GM19438 (cell line): ENCODE results near the gene TRAF2.
"Not testable (repeated sequence)": the region's sequence is repeated elsewhere in the genome, so short reads cannot be mapped to it uniquely, and the experiment has no call there.

Experiments
- ATAC-seq: cut with Tn5 transposase; IDR thresholded peaks from one replicate; pipeline ENCODE4 v1.9.1; 2021; ENCODE audit warnings: low read depth; ENCODE audit not compliant: unreplicated experiment

Gene TRAF2

GRCh38 chr9:136885950-136886578, at the start of gene TRAF2:
TRAF2 (plus strand) TSS chr9:136886516; CDS start chr9:136898741, 12,225 bp downstream.
- peak; percentile 82 for ATAC-seq

- ATAC-seq, result no peak
These were observed 49.0 kb upstream of the TRAF2 start for GRCh38 chr9:136837146-136837855.

GRCh38 chr9:136837856-136838277, 48.4 kb upstream of the TRAF2 start:
- ATAC-seq, result not testable (repeated sequence)

- ATAC-seq, result no peak
These were observed 47.7 kb upstream of the TRAF2 start for GRCh38 chr9:136838314-136839228.

GRCh38 chr9:136839229-136840139, 46.8 kb upstream of the TRAF2 start:
- ATAC-seq, result no peak

- no peak for ATAC-seq
These were observed 46.0 kb upstream of the TRAF2 start for GRCh38 chr9:136840140-136840876.

GRCh38 chr9:136840877-136841645, 45.3 kb upstream of the TRAF2 start:
- no peak for ATAC-seq

GRCh38 chr9:136841646-136842379, 44.5 kb upstream of the TRAF2 start:
- ATAC-seq, result not testable (repeated sequence)

- peak; percentile 64 for ATAC-seq
These were observed 43.9 kb upstream of the TRAF2 start, which contains the start of gene AJM1 for GRCh38 chr9:136842380-136842948. AJM1 (plus strand) TSS chr9:136842478; CDS start chr9:136844415, 1,937 bp downstream.

- ATAC-seq, result not testable (repeated sequence)
These were observed 43.0 kb upstream of the TRAF2 start for GRCh38 chr9:136843159-136843800.

- not testable (repeated sequence) for ATAC-seq
These were observed 42.2 kb upstream of the TRAF2 start for GRCh38 chr9:136843801-136844740.

GRCh38 chr9:136844761-136845464, 41.4 kb upstream of the TRAF2 start:
- no peak for ATAC-seq

GRCh38 chr9:136845465-136846260, 40.7 kb upstream of the TRAF2 start:
- ATAC-seq, result no peak

GRCh38 chr9:136846376-136847087, 39.8 kb upstream of the TRAF2 start:
- no peak for ATAC-seq
